ENCODE results near the gene NPM1. TPM values are rescaled to one million over a fixed set of nuclear protein-coding genes. Genes with fewer than 3 reads are reported as not detected.
"Not testable (repeated sequence)": the region's sequence is repeated elsewhere in the genome, so short reads cannot be mapped to it uniquely, and the experiment has no call there.

NPM1 gene
- polyA plus RNA-seq (ENCODE audit: insufficient read length in 3 of 3), result 1,000 to 10,000 TPM; 1,545 to 1,771 (median 1,563) TPM
- long read RNA-seq, donor 1, transcript NPM1-205 (5 exons, 670 nt), result minor isoform, 8 of 808 reads
- long read RNA-seq, donor 1, transcript NPM1-203 (10 exons, 1,598 nt), result minor isoform, 44 of 808 reads
- long read RNA-seq, donor 1, transcript NPM1-201 (11 exons, 1,758 nt), result major isoform, 553 of 808 reads
- long read RNA-seq, donor 1, transcript NPM1-202 (10 exons, 1,237 nt), result minor isoform, 17 of 808 reads
- long read RNA-seq, donor 1, partial matches to known transcripts, result 148 of 808 reads
- long read RNA-seq, donor 1, other reads (novel, unspliced or antisense), result 29 of 808 reads
- long read RNA-seq, donor 2, transcript NPM1-203 (10 exons, 1,598 nt), result minor isoform, 37 of 1,075 reads
- long read RNA-seq, donor 2, transcript NPM1-201 (11 exons, 1,758 nt), result major isoform, 705 of 1,075 reads
- long read RNA-seq, donor 2, transcript NPM1-202 (10 exons, 1,237 nt), result minor isoform, 12 of 1,075 reads
- long read RNA-seq, donor 2, transcript NPM1-205 (5 exons, 670 nt), result minor isoform, 33 of 1,075 reads
- long read RNA-seq, donor 2, partial matches to known transcripts, result 210 of 1,075 reads
- long read RNA-seq, donor 2, other reads (novel, unspliced or antisense), result 66 of 1,075 reads
- long read RNA-seq, donor 3, transcript NPM1-202 (10 exons, 1,237 nt), result minor isoform, 17 of 896 reads
- long read RNA-seq, donor 3, transcript NPM1-203 (10 exons, 1,598 nt), result minor isoform, 27 of 896 reads
- long read RNA-seq, donor 3, transcript NPM1-205 (5 exons, 670 nt), result minor isoform, 28 of 896 reads
- long read RNA-seq, donor 3, transcript NPM1-201 (11 exons, 1,758 nt), result major isoform, 580 of 896 reads
- long read RNA-seq, donor 3, partial matches to known transcripts, result 186 of 896 reads
- long read RNA-seq, donor 3, other reads (novel, unspliced or antisense), result 34 of 896 reads
- long read RNA-seq, donor 4, transcript NPM1-203 (10 exons, 1,598 nt), result minor isoform, 52 of 879 reads
- long read RNA-seq, donor 4, transcript NPM1-201 (11 exons, 1,758 nt), result major isoform, 558 of 879 reads
- long read RNA-seq, donor 4, transcript NPM1-202 (10 exons, 1,237 nt), result minor isoform, 22 of 879 reads
- long read RNA-seq, donor 4, transcript NPM1-205 (5 exons, 670 nt), result minor isoform, 15 of 879 reads
- long read RNA-seq, donor 4, partial matches to known transcripts, result 176 of 879 reads
- long read RNA-seq, donor 4, other reads (novel, unspliced or antisense), result 41 of 879 reads
- long read RNA-seq, donor 5, transcript NPM1-202 (10 exons, 1,237 nt), result minor isoform, 5 of 421 reads
- long read RNA-seq, donor 5, transcript NPM1-212 (2 exons, 640 nt), result minor isoform, 6 of 421 reads
- long read RNA-seq, donor 5, transcript NPM1-201 (11 exons, 1,758 nt), result major isoform, 255 of 421 reads
- long read RNA-seq, donor 5, transcript NPM1-203 (10 exons, 1,598 nt), result minor isoform, 24 of 421 reads
- long read RNA-seq, donor 5, partial matches to known transcripts, result 103 of 421 reads
- long read RNA-seq, donor 5, other reads (novel, unspliced or antisense), result 23 of 421 reads
- long read RNA-seq, donor 6, transcript NPM1-202 (10 exons, 1,237 nt), result minor isoform, 10 of 580 reads
- long read RNA-seq, donor 6, transcript NPM1-201 (11 exons, 1,758 nt), result major isoform, 345 of 580 reads
- long read RNA-seq, donor 6, transcript NPM1-205 (5 exons, 670 nt), result minor isoform, 18 of 580 reads
- long read RNA-seq, donor 6, transcript NPM1-203 (10 exons, 1,598 nt), result minor isoform, 32 of 580 reads
- long read RNA-seq, donor 6, partial matches to known transcripts, result 152 of 580 reads
- long read RNA-seq, donor 6, other reads (novel, unspliced or antisense), result 14 of 580 reads
- long read RNA-seq, donor 7, transcript NPM1-203 (10 exons, 1,598 nt), result minor isoform, 36 of 854 reads
- long read RNA-seq, donor 7, transcript NPM1-201 (11 exons, 1,758 nt), result major isoform, 477 of 854 reads
- long read RNA-seq, donor 7, transcript NPM1-205 (5 exons, 670 nt), result minor isoform, 15 of 854 reads
- long read RNA-seq, donor 7, transcript NPM1-202 (10 exons, 1,237 nt), result minor isoform, 18 of 854 reads
- long read RNA-seq, donor 7, partial matches to known transcripts, result 254 of 854 reads
- long read RNA-seq, donor 7, other reads (novel, unspliced or antisense), result 33 of 854 reads
- long read RNA-seq, donor 8, transcript NPM1-201 (11 exons, 1,758 nt), result major isoform, 307 of 478 reads
- long read RNA-seq, donor 8, transcript NPM1-203 (10 exons, 1,598 nt), result minor isoform, 16 of 478 reads
- long read RNA-seq, donor 8, transcript NPM1-202 (10 exons, 1,237 nt), result minor isoform, 9 of 478 reads
- long read RNA-seq, donor 8, transcript NPM1-205 (5 exons, 670 nt), result minor isoform, 13 of 478 reads
- long read RNA-seq, donor 8, partial matches to known transcripts, result 101 of 478 reads
- long read RNA-seq, donor 8, other reads (novel, unspliced or antisense), result 22 of 478 reads
- long read RNA-seq, donor 9, transcript NPM1-203 (10 exons, 1,598 nt), result minor isoform, 43 of 1,050 reads
- long read RNA-seq, donor 9, transcript NPM1-202 (10 exons, 1,237 nt), result minor isoform, 15 of 1,050 reads
- long read RNA-seq, donor 9, transcript NPM1-205 (5 exons, 670 nt), result minor isoform, 26 of 1,050 reads
- long read RNA-seq, donor 9, transcript NPM1-201 (11 exons, 1,758 nt), result major isoform, 659 of 1,050 reads
- long read RNA-seq, donor 9, partial matches to known transcripts, result 240 of 1,050 reads
- long read RNA-seq, donor 9, other reads (novel, unspliced or antisense), result 57 of 1,050 reads
- long read RNA-seq, donor 10, transcript NPM1-212 (2 exons, 640 nt), result minor isoform, 16 of 872 reads
- long read RNA-seq, donor 10, transcript NPM1-201 (11 exons, 1,758 nt), result major isoform, 420 of 872 reads
- long read RNA-seq, donor 10, transcript NPM1-205 (5 exons, 670 nt), result minor isoform, 35 of 872 reads
- long read RNA-seq, donor 10, transcript NPM1-203 (10 exons, 1,598 nt), result minor isoform, 38 of 872 reads
- long read RNA-seq, donor 10, partial matches to known transcripts, result 306 of 872 reads
- long read RNA-seq, donor 10, other reads (novel, unspliced or antisense), result 39 of 872 reads
- long read RNA-seq, donor 11, transcript NPM1-205 (5 exons, 670 nt), result minor isoform, 18 of 465 reads
- long read RNA-seq, donor 11, transcript NPM1-201 (11 exons, 1,758 nt), result major isoform, 289 of 465 reads
- long read RNA-seq, donor 11, transcript NPM1-203 (10 exons, 1,598 nt), result minor isoform, 13 of 465 reads
- long read RNA-seq, donor 11, transcript NPM1-202 (10 exons, 1,237 nt), result minor isoform, 6 of 465 reads
- long read RNA-seq, donor 11, partial matches to known transcripts, result 108 of 465 reads
- long read RNA-seq, donor 11, other reads (novel, unspliced or antisense), result 27 of 465 reads
- long read RNA-seq, donor 12, transcript NPM1-205 (5 exons, 670 nt), result minor isoform, 34 of 1,025 reads
- long read RNA-seq, donor 12, transcript NPM1-202 (10 exons, 1,237 nt), result minor isoform, 22 of 1,025 reads
- long read RNA-seq, donor 12, transcript NPM1-203 (10 exons, 1,598 nt), result minor isoform, 50 of 1,025 reads
- long read RNA-seq, donor 12, transcript NPM1-201 (11 exons, 1,758 nt), result major isoform, 648 of 1,025 reads
- long read RNA-seq, donor 12, partial matches to known transcripts, result 215 of 1,025 reads
- long read RNA-seq, donor 12, other reads (novel, unspliced or antisense), result 39 of 1,025 reads
- long read RNA-seq, donor 13, transcript NPM1-205 (5 exons, 670 nt), result minor isoform, 26 of 525 reads
- long read RNA-seq, donor 13, transcript NPM1-203 (10 exons, 1,598 nt), result minor isoform, 14 of 525 reads
- long read RNA-seq, donor 13, transcript NPM1-201 (11 exons, 1,758 nt), result major isoform, 248 of 525 reads
- long read RNA-seq, donor 13, transcript NPM1-202 (10 exons, 1,237 nt), result minor isoform, 9 of 525 reads
- long read RNA-seq, donor 13, partial matches to known transcripts, result 211 of 525 reads
- long read RNA-seq, donor 13, other reads (novel, unspliced or antisense), result 10 of 525 reads
- long read RNA-seq, donor 14, transcript NPM1-201 (11 exons, 1,758 nt), result major isoform, 668 of 1,268 reads
- long read RNA-seq, donor 14, transcript NPM1-205 (5 exons, 670 nt), result minor isoform, 50 of 1,268 reads
- long read RNA-seq, donor 14, transcript NPM1-202 (10 exons, 1,237 nt), result minor isoform, 25 of 1,268 reads
- long read RNA-seq, donor 14, transcript NPM1-203 (10 exons, 1,598 nt), result minor isoform, 35 of 1,268 reads
- long read RNA-seq, donor 14, partial matches to known transcripts, result 422 of 1,268 reads
- long read RNA-seq, donor 14, other reads (novel, unspliced or antisense), result 45 of 1,268 reads
- long read RNA-seq, donor 15, transcript NPM1-203 (10 exons, 1,598 nt), result minor isoform, 62 of 1,013 reads
- long read RNA-seq, donor 15, transcript NPM1-202 (10 exons, 1,237 nt), result minor isoform, 18 of 1,013 reads
- long read RNA-seq, donor 15, transcript NPM1-201 (11 exons, 1,758 nt), result major isoform, 573 of 1,013 reads
- long read RNA-seq, donor 15, transcript NPM1-205 (5 exons, 670 nt), result minor isoform, 42 of 1,013 reads
- long read RNA-seq, donor 15, partial matches to known transcripts, result 246 of 1,013 reads
- long read RNA-seq, donor 15, other reads (novel, unspliced or antisense), result 57 of 1,013 reads
- long read RNA-seq, donor 16, transcript NPM1-205 (5 exons, 670 nt), result minor isoform, 19 of 1,049 reads
- long read RNA-seq, donor 16, transcript NPM1-203 (10 exons, 1,598 nt), result minor isoform, 36 of 1,049 reads
- long read RNA-seq, donor 16, transcript NPM1-202 (10 exons, 1,237 nt), result minor isoform, 12 of 1,049 reads
- long read RNA-seq, donor 16, transcript NPM1-201 (11 exons, 1,758 nt), result major isoform, 678 of 1,049 reads
- long read RNA-seq, donor 16, partial matches to known transcripts, result 237 of 1,049 reads
- long read RNA-seq, donor 16, other reads (novel, unspliced or antisense), result 53 of 1,049 reads

DNA sequence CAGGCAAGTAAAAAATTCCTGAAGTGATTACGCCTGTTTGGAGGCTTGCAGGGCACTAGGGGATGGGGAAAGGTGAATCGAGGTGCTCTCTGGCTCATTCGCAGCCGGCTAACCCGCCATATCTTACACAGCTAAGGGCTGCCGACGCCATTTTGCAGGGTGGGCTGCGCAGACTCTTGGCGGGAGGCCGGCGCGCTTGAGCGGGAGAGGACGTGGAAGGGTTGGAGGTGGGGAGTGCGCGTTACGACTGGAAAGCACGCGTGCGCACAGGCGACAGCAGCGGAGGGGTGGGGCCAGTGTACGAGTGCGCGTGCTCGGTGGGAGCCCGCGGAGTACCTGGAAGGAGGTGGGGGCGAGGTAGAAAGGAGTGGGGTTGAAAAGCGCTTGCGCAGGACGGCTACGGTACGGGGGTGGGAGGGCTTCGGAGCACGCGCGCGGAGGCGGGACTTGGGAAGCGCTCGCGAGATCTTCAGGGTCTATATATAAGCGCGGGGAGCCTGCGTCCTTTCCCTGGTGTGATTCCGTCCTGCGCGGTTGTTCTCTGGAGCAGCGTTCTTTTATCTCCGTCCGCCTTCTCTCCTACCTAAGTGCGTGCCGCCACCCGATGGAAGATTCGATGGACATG lies at the start of gene NPM1:
TSS of gene NPM1 (plus strand) at position 505 of the 625 bp plus-strand sequence. CDS start at position 605, 100 bp downstream.
- DNase-seq, result peak; percentile 98

DNA sequence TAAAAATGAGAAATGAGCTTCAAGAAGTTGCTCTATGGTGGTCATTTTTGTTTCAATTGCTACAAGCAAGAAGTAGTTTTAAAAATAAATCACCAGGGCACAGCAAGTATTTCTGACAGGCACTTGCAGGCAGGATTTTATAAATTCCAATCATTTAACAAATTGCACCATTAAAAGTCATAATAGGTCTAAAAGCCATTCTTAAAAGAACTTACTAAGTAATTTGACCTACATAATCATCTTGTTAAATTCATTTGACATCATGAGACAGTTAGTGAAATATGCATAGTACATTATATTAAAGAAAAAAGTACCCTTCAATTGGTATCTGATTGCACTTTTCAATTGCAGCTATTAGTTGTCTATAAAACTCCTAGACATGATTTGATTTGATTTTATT lies 47.6 kb upstream of the NPM1 start:
- DNase-seq, result no peak

- DNase-seq, result no peak
These were observed 47.2 kb upstream of the NPM1 start for GRCh38 chr5:171340491-171340890.

DNA sequence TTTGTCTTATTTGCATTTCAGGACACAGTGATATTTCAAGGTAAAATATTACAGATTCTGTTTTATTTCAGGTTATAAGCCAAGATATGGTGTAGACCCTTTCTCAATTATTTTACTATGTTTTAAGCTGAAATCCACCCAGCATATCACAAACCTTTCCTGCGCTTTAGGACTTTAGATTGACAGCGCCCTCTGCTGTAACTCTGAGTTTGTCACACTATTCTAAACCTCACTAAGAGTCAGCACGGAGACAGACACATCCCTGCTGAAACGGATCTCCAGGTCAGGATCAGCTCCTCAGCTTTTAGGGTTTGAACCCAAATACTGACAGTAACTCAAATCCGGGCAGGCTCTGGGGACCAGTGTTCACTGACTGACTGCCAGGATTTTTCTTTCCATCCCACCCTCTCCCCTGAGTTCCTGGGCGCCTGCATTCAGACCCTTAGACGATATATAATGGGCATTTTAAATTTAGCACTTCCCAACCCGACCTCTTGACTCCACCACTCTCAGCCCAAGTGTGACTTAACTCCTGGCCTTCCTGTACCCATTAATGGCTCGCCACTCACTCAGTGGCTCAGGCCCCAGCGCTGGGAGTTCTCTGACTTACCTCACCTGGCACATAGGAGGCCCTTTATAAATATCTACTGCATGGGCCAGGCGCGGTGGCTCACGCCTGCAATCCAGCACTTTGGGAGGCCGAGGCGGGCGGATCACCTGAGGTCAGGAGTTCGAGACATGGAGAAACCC lies 45.1 kb upstream of the NPM1 start:
- peak; percentile 48 for DNase-seq

- no peak for DNase-seq
These were observed 42.6 kb upstream of the NPM1 start for GRCh38 chr5:171344936-171345608.

GRCh38 chr5:171351536-171352073 lies 36.0 kb upstream of the NPM1 start:
- no peak for DNase-seq

GRCh38 chr5:171355302-171355724 lies 32.3 kb upstream of the NPM1 start:
- no peak for DNase-seq

- no peak for DNase-seq
These were observed 29.8 kb upstream of the NPM1 start for GRCh38 chr5:171357843-171358242.

DNA sequence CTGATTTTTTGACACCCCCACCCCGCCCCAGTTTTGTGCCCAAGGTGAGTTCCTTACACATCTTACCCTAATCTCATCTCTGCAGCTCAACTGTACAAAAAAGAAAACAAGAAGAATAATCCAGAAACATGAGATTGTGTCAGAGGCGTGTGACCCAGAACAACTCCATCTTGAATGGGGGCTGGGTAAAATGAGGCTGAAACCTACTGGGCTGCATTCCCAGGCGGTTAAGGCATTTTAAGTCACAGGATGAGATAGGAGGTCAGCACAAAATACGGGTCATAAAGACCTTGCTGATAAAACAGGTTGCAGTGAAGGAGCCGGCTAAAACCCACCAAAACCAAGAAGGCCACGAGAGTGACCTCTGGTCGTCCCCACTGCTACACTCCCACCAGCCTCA lies 26.5 kb upstream of the NPM1 start:
- DNase-seq, result not testable (repeated sequence)

GRCh38 chr5:171363249-171363648 lies 24.4 kb upstream of the NPM1 start:
- DNase-seq, result not testable (repeated sequence)

- no peak for DNase-seq
These were observed 23.8 kb upstream of the NPM1 start for GRCh38 chr5:171363846-171364245.

- DNase-seq, result no peak
These were observed 22.3 kb upstream of the NPM1 start for GRCh38 chr5:171365351-171365750.
